ENCODE measurements around the gene ACP4.
"Not testable (repeated sequence)": the region's sequence is repeated elsewhere in the genome, so short reads cannot be mapped to it uniquely, and the experiment has no call there.

The ACP4 gene

GRCh38 chr19:50790396-50790795 is at the start of gene ACP4:
TSS of gene ACP4 (plus strand) at chr19:50790415. CDS start at chr19:50790415, 0 bp downstream.
- DNase-seq = no peak

GRCh38 chr19:50741179-50741933 is 48.9 kb upstream of the ACP4 start:
- DNase-seq = no peak

GRCh38 chr19:50743537-50743936 is 46.7 kb upstream of the ACP4 start:
- DNase-seq = no peak

GRCh38 chr19:50745221-50745620 is 45.0 kb upstream of the ACP4 start:
- DNase-seq = no peak

GRCh38 chr19:50747141-50747540 is 43.1 kb upstream of the ACP4 start:
- not testable (repeated sequence) for DNase-seq

- DNase-seq = no peak
Observed at GRCh38 chr19:50749490-50749889, 40.7 kb upstream of the ACP4 start.

GRCh38 chr19:50750010-50750409 is 40.2 kb upstream of the ACP4 start:
- DNase-seq = peak; percentile 22

- DNase-seq = no peak
Observed at GRCh38 chr19:50753879-50754278, 36.3 kb upstream of the ACP4 start.

GRCh38 chr19:50756244-50756643 is 34.0 kb upstream of the ACP4 start:
- not testable (repeated sequence) for DNase-seq

GRCh38 chr19:50757624-50758023 is 32.6 kb upstream of the ACP4 start:
- not testable (repeated sequence) for DNase-seq

- not testable (repeated sequence) for DNase-seq
Observed at GRCh38 chr19:50759076-50759475, 31.1 kb upstream of the ACP4 start.

- DNase-seq = no peak
Observed at GRCh38 chr19:50759886-50760285, 30.3 kb upstream of the ACP4 start.

- not testable (repeated sequence) for DNase-seq
Observed at GRCh38 chr19:50761501-50761900, 28.7 kb upstream of the ACP4 start.

GRCh38 chr19:50763521-50763920 is 26.7 kb upstream of the ACP4 start:
- not testable (repeated sequence) for DNase-seq

- no peak for DNase-seq
Observed at GRCh38 chr19:50764409-50764808, 25.8 kb upstream of the ACP4 start.

GRCh38 chr19:50766746-50767145 is 23.5 kb upstream of the ACP4 start:
- DNase-seq = not testable (repeated sequence)

- not testable (repeated sequence) for DNase-seq
Observed at GRCh38 chr19:50767263-50767662, 23.0 kb upstream of the ACP4 start.

GRCh38 chr19:50768277-50768676 is 21.9 kb upstream of the ACP4 start:
- DNase-seq = no peak

GRCh38 chr19:50770164-50770563 is 20.1 kb upstream of the ACP4 start, which contains the start of gene GPR32:
TSS of gene GPR32 (plus strand) at chr19:50770464. CDS start at chr19:50770601, 137 bp downstream.
- not testable (repeated sequence) for DNase-seq

- no peak for DNase-seq
Observed at GRCh38 chr19:50770888-50771287, 19.3 kb upstream of the ACP4 start.

- peak; percentile 20 for DNase-seq
Observed at GRCh38 chr19:50772476-50772875, 17.7 kb upstream of the ACP4 start.

- DNase-seq = not testable (repeated sequence)
Observed at GRCh38 chr19:50772912-50773311, 17.3 kb upstream of the ACP4 start.

- DNase-seq = not testable (repeated sequence)
Observed at GRCh38 chr19:50773454-50773853, 16.8 kb upstream of the ACP4 start.

GRCh38 chr19:50776131-50776530 is 14.1 kb upstream of the ACP4 start:
- no peak for DNase-seq

GRCh38 chr19:50777261-50777660 is 13.0 kb upstream of the ACP4 start:
- DNase-seq = no peak
